T-cell (primary cell): ENCODE data around the gene CFAP74. TPM values are rescaled to one million over a fixed set of nuclear protein-coding genes. Genes with fewer than 3 reads are reported as not detected.

Experiments used
- ATAC-seq, 4 experiments: fragments of 200-7000 bp in 3 of 4; fragments of 150-1000 bp in 1 of 4; cut with Tn5 transposase; replicated peaks in 1 of 4; 1 replicate in 3 of 4; 2 replicates in 1 of 4; pipeline ENCODE4 v1.10.0; 2021; ENCODE audit warnings: moderate library complexity in 3 of 4, mild to moderate bottlenecking in 2 of 4, moderate number of reproducible peaks in 1 of 4
- CTCF ChIA-PET, 2 donors: fragments of 300-600 bp; sonication (Branson Sonifier 250); formaldehyde crosslinking; loops; one replicate each; lab custom pipeline; 2022; ENCODE audit warnings: antibody characterized with exemption in 2 of 2; lab: Charles Lee
- POLR2A ChIA-PET, 2 donors: fragments of 300-600 bp; sonication (Branson Sonifier 250); formaldehyde crosslinking; loops; one replicate each; lab custom pipeline; 2022; ENCODE audit warnings: antibody characterized with exemption in 2 of 2; lab: Charles Lee
- DNase-seq, 35 experiments: peaks; one replicate each; pipeline versions ENCODE4 v3.0.0 to v3.0.0-alpha.2; 2013 to 2023
- H3K27ac ChIP-seq: one replicate; pipeline ENCODE4 v1.5.1; 2013; ENCODE audit warnings: low read length
- H3K27me3 ChIP-seq, 2 experiments: replicated peaks in 1 of 2; 1 replicate in 1 of 2; 2 replicates in 1 of 2; pipeline versions ENCODE4 v1.6.1 to v1.7.0; 2013; ENCODE audit warnings: low read length in 1 of 2, mixed read lengths in 1 of 2; ENCODE audit not compliant: control insufficient read depth in 2 of 2, insufficient read depth in 2 of 2; ENCODE audit errors: extremely low read depth in 1 of 2
- H3K36me3 ChIP-seq, 2 donors: 1 replicate in 1 of 2; 2 replicates in 1 of 2; pipeline versions ENCODE4 v1.6.1 to v1.7.0; 2013; ENCODE audit warnings: low read length in 1 of 2; ENCODE audit not compliant: control insufficient read depth in 2 of 2, insufficient read depth in 1 of 2; ENCODE audit errors: extremely low read depth in 1 of 2
- H3K4me1 ChIP-seq, 2 experiments: 1 replicate in 1 of 2; 2 replicates in 1 of 2; pipeline versions ENCODE4 v1.6.1 to v1.7.0; 2013; ENCODE audit warnings: low read length in 2 of 2, mixed read lengths in 1 of 2; ENCODE audit not compliant: insufficient read depth in 2 of 2, control insufficient read depth in 1 of 2; ENCODE audit errors: extremely low read depth in 1 of 2
- H3K4me3 ChIP-seq, 2 donors: 1 replicate in 1 of 2; 2 replicates in 1 of 2; pipeline versions ENCODE4 v1.5.1 to v1.7.0; 2013; ENCODE audit warnings: mild to moderate bottlenecking in 2 of 2, low read length in 1 of 2, moderate library complexity in 1 of 2; ENCODE audit not compliant: control insufficient read depth in 1 of 2; ENCODE audit errors: extremely low read depth in 1 of 2
- H3K9me3 ChIP-seq: 2 replicates; pipeline ENCODE4 v1.7.0; 2013
- H3K27ac Mint-ChIP-seq, 2 donors: one replicate each; pipeline ENCODE4 v1.8.0; 2020 to 2021; ENCODE audit warnings: mild to moderate bottlenecking in 2 of 2, mixed read lengths in 2 of 2
- H3K27me3 Mint-ChIP-seq, 2 donors: one replicate each; pipeline ENCODE4 v1.8.0; 2021 to 2022; ENCODE audit warnings: mixed read lengths in 2 of 2
- H3K36me3 Mint-ChIP-seq: one replicate; pipeline ENCODE4 v1.8.0; 2021; ENCODE audit warnings: mixed read lengths
- H3K4me1 Mint-ChIP-seq, 3 donors: one replicate each; pipeline ENCODE4 v1.8.0; 2020 to 2022; ENCODE audit warnings: mixed read lengths in 3 of 3, mild to moderate bottlenecking in 1 of 3
- H3K4me3 Mint-ChIP-seq, 3 donors: one replicate each; pipeline ENCODE4 v1.8.0; 2020 to 2022; ENCODE audit warnings: mild to moderate bottlenecking in 3 of 3, mixed read lengths in 3 of 3, moderate library complexity in 3 of 3
- H3K9me3 Mint-ChIP-seq, 3 donors: one replicate each; pipeline ENCODE4 v1.8.0; 2020 to 2022; ENCODE audit warnings: mixed read lengths in 3 of 3
- WGBS: methylation state at CpG from one replicate; pipeline ENCODE4 v1.1.5; 2013; ENCODE audit warnings: missing lambda C conversion rate; ENCODE audit not compliant: insufficient coverage; 5-methylcytosine and 5-hydroxymethylcytosine counted together
- total RNA-seq, 35 experiments: library from RNA in 6 of 35; stranded (reverse) in 6 of 35; fragments of 120-200 nt in 1 of 35; gene quantifications; one replicate each; pipeline versions ENCODE4 v1.2.1 to v1.2.4 and lab custom pipeline; 2013 to 2026

CFAP74 gene
- total RNA-seq, 5 donors from 2014 or later (not counting 1 experiment from before 2014, with no cell fraction given): not detected

GRCh38 chr1:2050461-2050792, 46.8 kb upstream of the CFAP74 start:
- no peak overlapping the region for H3K27ac ChIP-seq
- Mint-ChIP-seq H3K4me1 (peaks cover 26 to 35% (median 26%) of the 10 kb centered on the region in 3 donors), H3K9me3 (no peaks in the 10 kb centered on the region), H3K36me3 (peaks cover 2% of the 10 kb centered on the region), H3K4me3 (peak overlapping the region; percentile 39 to 75 (median 69)), H3K27ac (no peak overlapping the region), H3K27me3 (peaks cover 4 to 11% of the 10 kb centered on the region in 2 donors)
- under 1% methylated on average over 51 of the region's 51 CpGs for WGBS
- H3K36me3 ChIP-seq: peaks cover 0 to 1% of the 10 kb centered on the region in 2 donors
- H3K4me3 ChIP-seq: peak overlapping the region; percentile 56 to 68
- peak in 3 of 4 experiments; percentile 34 to 51 (median 47) for ATAC-seq
- POLR2A ChIA-PET: no interaction called here
- DNase-seq: peak in 14 of 35 experiments; percentile 3 to 38 (median 26)
- peaks cover 0 to 44% of the 10 kb centered on the region in 2 experiments for H3K27me3 ChIP-seq
- H3K9me3 ChIP-seq: no peaks in the 10 kb centered on the region
- CTCF ChIA-PET: interaction anchor here in 1 of 2 donors (0.6 kb wide), 1 partner anchor 551 kb away, joined by 3 read pairs; no protein-coding TSS in a partner anchor
- peaks cover 0 to 36% of the 10 kb centered on the region in 2 experiments for H3K4me1 ChIP-seq

GRCh38 chr1:2049718-2050431, 46.3 kb upstream of the CFAP74 start, which contains the start of gene PRKCZ:
PRKCZ (plus strand) TSS chr1:2050411; CDS start chr1:2050631, 220 bp downstream.
- Histone ChIP-seq H3K27me3 (peaks cover 0 to 48% of the 10 kb centered on the region in 2 experiments), H3K9me3 (no peaks in the 10 kb centered on the region), H3K36me3 (no peaks in the 10 kb centered on the region), H3K27ac (peak within 1 kb of the TSS; percentile 36), H3K4me3 (peak within 1 kb of the TSS; percentile 76 to 88), H3K4me1 (peaks cover 2 to 41% of the 10 kb centered on the region in 2 experiments)
- ATAC-seq: peak; percentile 96 to 99 (median 96)
- POLR2A ChIA-PET: no interaction called here
- DNase-seq: peak; percentile 82 to 98 (median 91)
- Mint-ChIP-seq H3K36me3 (no peaks in the 10 kb centered on the region), H3K4me1 (peaks cover 30 to 41% (median 30%) of the 10 kb centered on the region in 3 donors), H3K9me3 (no peaks in the 10 kb centered on the region), H3K27ac (peak within 1 kb of the TSS; percentile 8 to 68), H3K4me3 (peak within 1 kb of the TSS; percentile 73 to 80 (median 79)), H3K27me3 (peaks cover 4 to 11% of the 10 kb centered on the region in 2 donors)
- WGBS: 2% methylated on average over 83 of the region's 83 CpGs
- CTCF ChIA-PET: no interaction called here

GRCh38 chr1:2049225-2049717, 45.7 kb upstream of the CFAP74 start:
- H3K9me3 ChIP-seq: no peaks in the 10 kb centered on the region
- Mint-ChIP-seq H3K27me3 (peaks cover 4 to 11% of the 10 kb centered on the region in 2 donors), H3K4me3 (peak overlapping the region; percentile 73 to 80 (median 79)), H3K36me3 (no peaks in the 10 kb centered on the region), H3K4me1 (peaks cover 30 to 41% (median 30%) of the 10 kb centered on the region in 3 donors), H3K27ac (peak overlapping the region; percentile 8 to 68), H3K9me3 (no peaks in the 10 kb centered on the region)
- H3K27ac ChIP-seq: no peak overlapping the region
- peaks cover 0 to 48% of the 10 kb centered on the region in 2 experiments for H3K27me3 ChIP-seq
- no peaks in the 10 kb centered on the region for H3K36me3 ChIP-seq
- peak overlapping the region; percentile 76 to 88 for H3K4me3 ChIP-seq
- POLR2A ChIA-PET: no interaction called here
- no peak for ATAC-seq
- peaks cover 2 to 46% of the 10 kb centered on the region in 2 experiments for H3K4me1 ChIP-seq
- peak in 1 of 35 experiments; percentile 21 for DNase-seq
- CTCF ChIA-PET: no interaction called here
- 35% methylated on average over 12 of the region's 14 CpGs for whole genome bisulfite sequencing

GRCh38 chr1:2047749-2048729, 44.5 kb upstream of the CFAP74 start:
- Histone ChIP-seq H3K27me3 (peaks cover 0 to 53% of the 10 kb centered on the region in 2 experiments), H3K4me3 (no peak overlapping the region), H3K27ac (no peak overlapping the region), H3K36me3 (no peaks in the 10 kb centered on the region), H3K4me1 (peaks cover 2 to 46% of the 10 kb centered on the region in 2 experiments), H3K9me3 (no peaks in the 10 kb centered on the region)
- CTCF ChIA-PET: no interaction called here
- peak overlapping the region; percentile 73 to 80 (median 79) for H3K4me3 Mint-ChIP-seq
- WGBS: 79% methylated on average over 20 of the region's 25 CpGs
- ATAC-seq (no peak), DNase-seq (no peak)
- H3K27ac Mint-ChIP-seq: no peak overlapping the region
- H3K9me3 Mint-ChIP-seq: no peaks in the 10 kb centered on the region
- POLR2A ChIA-PET: no interaction called here
- peaks cover 27 to 40% (median 31%) of the 10 kb centered on the region in 3 donors for H3K4me1 Mint-ChIP-seq
- H3K27me3 Mint-ChIP-seq: peaks cover 4 to 11% of the 10 kb centered on the region in 2 donors
- H3K36me3 Mint-ChIP-seq: no peaks in the 10 kb centered on the region

- no peak for DNase-seq
- H3K36me3 Mint-ChIP-seq: no peaks in the 10 kb centered on the region
- H3K4me3 Mint-ChIP-seq: no peak overlapping the region
- POLR2A ChIA-PET: no interaction called here
- Histone ChIP-seq H3K4me3 (no peak overlapping the region), H3K4me1 (peaks cover 2 to 46% of the 10 kb centered on the region in 2 experiments), H3K27me3 (peaks cover 0 to 53% of the 10 kb centered on the region in 2 experiments), H3K27ac (no peak overlapping the region), H3K9me3 (no peaks in the 10 kb centered on the region), H3K36me3 (no peaks in the 10 kb centered on the region)
- H3K9me3 Mint-ChIP-seq: no peaks in the 10 kb centered on the region
- peaks cover 20 to 33% (median 22%) of the 10 kb centered on the region in 3 donors for H3K4me1 Mint-ChIP-seq
- WGBS: 69% methylated on average over 18 of the region's 25 CpGs
- ATAC-seq: no peak
- peaks cover 4 to 11% of the 10 kb centered on the region in 2 donors for H3K27me3 Mint-ChIP-seq
- no peak overlapping the region for H3K27ac Mint-ChIP-seq
- CTCF ChIA-PET: interaction anchor here (0.6 kb wide), 2 partner anchors 13 to 34 kb away, joined by 3 to 4 read pairs; no protein-coding TSS in a partner anchor
Measured at GRCh38 chr1:2046953-2047748, 43.6 kb upstream of the CFAP74 start.
